H9 (cell line): ENCODE data around the gene SNX30. TPM values are rescaled to one million over a fixed set of nuclear protein-coding genes. Genes with fewer than 3 reads are reported as not detected.

Experiments
- DNase-seq: peaks from one replicate; pipeline ENCODE4 v3.0.0-alpha.2; 2017
- H2AFZ ChIP-seq: one replicate; pipeline ENCODE4 v1.6.1; 2013; ENCODE audit warnings: mild to moderate bottlenecking, low read length, control low read depth, moderate library complexity
- H2AK5ac ChIP-seq: 2 replicates; pipeline ENCODE4 v1.6.1; 2013; ENCODE audit warnings: low read length, control low read depth, mixed read lengths; ENCODE audit not compliant: insufficient read length
- H2BK120ac ChIP-seq: one replicate; pipeline ENCODE4 v1.6.1; 2013; ENCODE audit warnings: low read depth, mild to moderate bottlenecking, low read length, control low read depth, inconsistent platforms; ENCODE audit not compliant: poor library complexity, severe bottlenecking
- H2BK12ac ChIP-seq: 2 replicates; pipeline ENCODE4 v1.6.1; 2013; ENCODE audit warnings: low read length, control low read depth, mixed read lengths, low read depth; ENCODE audit not compliant: insufficient read length
- H2BK15ac ChIP-seq: 2 replicates; pipeline ENCODE4 v1.6.1; 2013; ENCODE audit warnings: low read depth, low read length, control low read depth
- H2BK20ac ChIP-seq: one replicate; pipeline ENCODE4 v1.6.1; 2013; ENCODE audit warnings: low read depth, mild to moderate bottlenecking, low read length, control low read depth, inconsistent platforms; ENCODE audit not compliant: poor library complexity, severe bottlenecking
- H2BK5ac ChIP-seq: 2 replicates; pipeline ENCODE4 v1.6.1; 2013; ENCODE audit warnings: low read length, control low read depth, mixed read lengths; ENCODE audit not compliant: insufficient read length
- H3K14ac ChIP-seq: 2 replicates; pipeline ENCODE4 v1.6.1; 2013; ENCODE audit warnings: low read length, control low read depth; ENCODE audit not compliant: insufficient read depth
- H3K18ac ChIP-seq: 2 replicates; pipeline ENCODE4 v1.6.1; 2013; ENCODE audit warnings: low read depth, mild to moderate bottlenecking, mixed read lengths, low read length, control low read depth; ENCODE audit not compliant: insufficient read length
- H3K23ac ChIP-seq: 2 replicates; pipeline ENCODE4 v1.6.1; 2013; ENCODE audit warnings: low read length, control low read depth, mixed read lengths, low read depth; ENCODE audit not compliant: insufficient read length
- H3K23me2 ChIP-seq: 2 replicates; pipeline ENCODE4 v1.6.1; 2013; ENCODE audit warnings: low read depth, mild to moderate bottlenecking, mixed read lengths, low read length, control low read depth; ENCODE audit not compliant: insufficient read length, poor library complexity, severe bottlenecking
- H3K27ac ChIP-seq: 2 replicates; pipeline ENCODE4 v1.5.1; 2013; ENCODE audit warnings: low read length, control low read depth, mixed read lengths, low read depth; ENCODE audit not compliant: insufficient read length
- H3K27me3 ChIP-seq: 2 replicates; pipeline ENCODE4 v1.6.1; 2013; ENCODE audit warnings: low read length, control low read depth, inconsistent platforms; ENCODE audit not compliant: insufficient read depth
- H3K4ac ChIP-seq: 2 replicates; pipeline ENCODE4 v1.6.1; 2013; ENCODE audit warnings: low read depth, mild to moderate bottlenecking, control low read depth, inconsistent platforms, low read length, moderate library complexity
- H3K4me1 ChIP-seq: 2 replicates; pipeline ENCODE4 v1.6.1; 2013; ENCODE audit warnings: low read length, control low read depth, inconsistent platforms; ENCODE audit not compliant: insufficient read depth
- H3K4me2 ChIP-seq: 2 replicates; pipeline ENCODE4 v1.6.1; 2013; ENCODE audit warnings: low read length, control low read depth, mixed read lengths; ENCODE audit not compliant: insufficient read length, insufficient read depth
- H3K56ac ChIP-seq: 2 replicates; pipeline ENCODE4 v1.6.1; 2013; ENCODE audit warnings: low read depth, mild to moderate bottlenecking, mixed read lengths, low read length, control low read depth; ENCODE audit not compliant: insufficient read length
- H3K79me1 ChIP-seq: 2 replicates; pipeline ENCODE4 v1.6.1; 2013; ENCODE audit warnings: low read depth, mild to moderate bottlenecking, moderate library complexity, low read length, control low read depth, inconsistent platforms; ENCODE audit not compliant: insufficient read depth, poor library complexity, severe bottlenecking
- H3K79me2 ChIP-seq: 2 replicates; pipeline ENCODE4 v1.6.1; 2013; ENCODE audit warnings: low read length, control low read depth, inconsistent platforms; ENCODE audit not compliant: insufficient read depth
- H3K9ac ChIP-seq: 2 replicates; pipeline ENCODE4 v1.6.1; 2013; ENCODE audit warnings: low read length, control low read depth, mixed read lengths; ENCODE audit not compliant: insufficient read length; ENCODE audit errors: extremely low read depth
- H3K9me3 ChIP-seq: one replicate; pipeline ENCODE4 v1.6.1; 2013; ENCODE audit warnings: low read depth, low read length, inconsistent platforms; ENCODE audit not compliant: control insufficient read depth
- H3T11ph ChIP-seq: one replicate; pipeline ENCODE4 v1.6.1; 2013; ENCODE audit warnings: mild to moderate bottlenecking, low read length, control low read depth, inconsistent platforms
- H4K20me1 ChIP-seq: one replicate; pipeline ENCODE4 v1.6.1; 2013; ENCODE audit not compliant: control insufficient read depth, insufficient read length, insufficient read depth
- H4K5ac ChIP-seq: 2 replicates; pipeline ENCODE4 v1.6.1; 2013; ENCODE audit warnings: low read depth, mild to moderate bottlenecking, mixed read lengths, low read length, control low read depth; ENCODE audit not compliant: insufficient read length
- H4K8ac ChIP-seq: replicated peaks from 2 replicates; pipeline ENCODE4 v1.6.1; 2013; ENCODE audit warnings: low read length, control low read depth, mixed read lengths, low read depth; ENCODE audit not compliant: insufficient read length
- H4K91ac ChIP-seq: 2 replicates; pipeline ENCODE4 v1.6.1; 2013; ENCODE audit warnings: low read depth, mild to moderate bottlenecking, moderate library complexity, mixed read lengths, low read length, control low read depth; ENCODE audit not compliant: insufficient read length
- H3K27ac Mint-ChIP-seq, 3 experiments: 2 replicates in 2 of 3; 3 replicates in 1 of 3; pipeline ENCODE4 v1.8.0; 2020 to 2021; ENCODE audit warnings: mixed read lengths in 3 of 3, mild to moderate bottlenecking in 1 of 3, moderate library complexity in 1 of 3
- H3K27me3 Mint-ChIP-seq: 2 replicates; pipeline ENCODE4 v1.8.0; 2021; ENCODE audit warnings: low read depth, mild to moderate bottlenecking, moderate library complexity, mixed read lengths
- H3K36me3 Mint-ChIP-seq, 3 experiments: 2 replicates in 2 of 3; 3 replicates in 1 of 3; pipeline ENCODE4 v1.8.0; 2020 to 2021; ENCODE audit warnings: low read depth in 3 of 3, mixed read lengths in 3 of 3; ENCODE audit not compliant: insufficient read depth in 1 of 3
- H3K4me1 Mint-ChIP-seq, 2 experiments: 2 replicates each; pipeline ENCODE4 v1.8.0; 2020; ENCODE audit warnings: mixed read lengths in 2 of 2
- H3K4me3 Mint-ChIP-seq, 2 experiments: 2 replicates in 1 of 2; 3 replicates in 1 of 2; pipeline ENCODE4 v1.8.0; 2020 to 2021; ENCODE audit warnings: mild to moderate bottlenecking in 2 of 2, mixed read lengths in 2 of 2, moderate library complexity in 1 of 2
- H3K9me3 Mint-ChIP-seq, 2 experiments: 2 replicates in 1 of 2; 3 replicates in 1 of 2; pipeline ENCODE4 v1.8.0; 2020; ENCODE audit warnings: mild to moderate bottlenecking in 2 of 2, mixed read lengths in 2 of 2, moderate library complexity in 1 of 2
- CTCF ChIP-seq: fragments of 200-600 bp; sonication (generic); conservative IDR thresholded peaks from 3 replicates; pipeline ENCODE4 v1.8.0; 2021; ENCODE audit warnings: antibody characterized with exemption, mild to moderate bottlenecking
- WGBS: extraction: QIAGEN DNeasy Blood & Tissue Kit; methylation state at CpG from one replicate; pipeline ENCODE4 v1.1.7; 2013; ENCODE audit warnings: missing lambda C conversion rate, low lambda C conversion rate, mixed read lengths; ENCODE audit not compliant: insufficient read length; ENCODE audit errors: extremely low coverage; 5-methylcytosine and 5-hydroxymethylcytosine counted together
- total RNA-seq: library from RNA; stranded (reverse); gene quantifications from 2 replicates; pipeline ENCODE4 v1.2.1, GENCODE V29; 2021

Gene SNX30
- total RNA-seq, 1 experiment from 2014 or later, result 10.3 TPM

GRCh38 chr9:112751056-112751795 is 666 bp downstream of the SNX30 start:
- Histone ChIP-seq H3K18ac (peak overlapping the region; percentile 11), H3K14ac (peak overlapping the region; percentile 44), H2BK15ac (no peak overlapping the region), H2BK20ac (no peak overlapping the region), H4K91ac (no peak overlapping the region), H3K79me2 (no peaks in the 10 kb centered on the region), H3K23me2 (peaks cover 14% of the 10 kb centered on the region), H2BK5ac (no peak overlapping the region), H3K9ac (peak overlapping the region; percentile 57), H3K56ac (no peak overlapping the region), H2BK12ac (no peak overlapping the region), H4K5ac (no peak overlapping the region), H3K27ac (no peak overlapping the region), H2BK120ac (no peak overlapping the region), H3K4ac (no peak overlapping the region), H3K4me1 (peaks cover 4% of the 10 kb centered on the region; the same call in 1 of the 2 replicates), H3K4me2 (peak overlapping the region; percentile 55), H4K20me1 (no peaks in the 10 kb centered on the region), H4K8ac (no peak overlapping the region), H3K79me1 (no peaks in the 10 kb centered on the region), H2AK5ac (no peak overlapping the region), H3T11ph (no peak overlapping the region), H3K9me3 (no peaks in the 10 kb centered on the region), H2AFZ (no peak overlapping the region), H3K23ac (no peak overlapping the region), H3K27me3 (0 out of 2 replicates have a peak, but pooled peaks cover 1% of the 10 kb centered on the region)
- Mint-ChIP-seq H3K4me3 (peak overlapping the region; percentile 74 to 86), H3K9me3 (no peaks in the 10 kb centered on the region; a peak in 1 of 5 replicates), H3K27me3 (peaks cover 8% of the 10 kb centered on the region), H3K27ac (peak overlapping the region in 1 of 3 experiments; percentile 53; a peak in 2 of 7 replicates), H3K36me3 (no peaks in the 10 kb centered on the region), H3K4me1 (peaks cover 28 to 29% of the 10 kb centered on the region in 2 experiments)
- WGBS, result no CpG with 5 or more reads among the region's 49 CpGs
- no peak for TF ChIP-seq CTCF
- DNase-seq, result peak; percentile 75
